ENCODE results near the gene TTLL13.

Gene TTLL13

GRCh38 chr15:90249203-90249863, at the start of gene TTLL13:
Gene TTLL13, plus strand, starts transcription at chr15:90249556. Its CDS starts 1,075 bp downstream, at chr15:90250631.
- DNase-seq: peak; percentile 73 to 84

- DNase-seq: no peak
Observed at GRCh38 chr15:90200534-90201129, 48.7 kb upstream of the TTLL13 start.

GRCh38 chr15:90201130-90201943, 48.0 kb upstream of the TTLL13 start, which contains the start of gene SEMA4B:
Gene SEMA4B, plus strand, starts transcription at chr15:90201330. Its CDS starts 249 bp downstream, at chr15:90201579.
- DNase-seq: peak; percentile 55 to 74

GRCh38 chr15:90201944-90202375, 47.4 kb upstream of the TTLL13 start:
- DNase-seq: no peak

- no peak for DNase-seq
Observed at GRCh38 chr15:90202929-90203328, 46.4 kb upstream of the TTLL13 start.

GRCh38 chr15:90203473-90203872, 45.9 kb upstream of the TTLL13 start:
- DNase-seq: no peak

GRCh38 chr15:90203922-90204321, 45.4 kb upstream of the TTLL13 start:
- DNase-seq: no peak

GRCh38 chr15:90205050-90205848, 44.1 kb upstream of the TTLL13 start:
- no peak for DNase-seq

- DNase-seq: no peak
Observed at GRCh38 chr15:90205886-90206285, 43.5 kb upstream of the TTLL13 start.

- DNase-seq: no peak
Observed at GRCh38 chr15:90207252-90207651, 42.1 kb upstream of the TTLL13 start.

GRCh38 chr15:90208356-90208755, 41.0 kb upstream of the TTLL13 start:
- no peak for DNase-seq

GRCh38 chr15:90209591-90209990, 39.8 kb upstream of the TTLL13 start:
- no peak for DNase-seq

- no peak for DNase-seq
Observed at GRCh38 chr15:90210593-90210992, 38.8 kb upstream of the TTLL13 start.

GRCh38 chr15:90211009-90211408, 38.3 kb upstream of the TTLL13 start:
- DNase-seq: no peak

GRCh38 chr15:90211440-90212143, 37.8 kb upstream of the TTLL13 start:
- DNase-seq: no peak

GRCh38 chr15:90212221-90213098, 36.9 kb upstream of the TTLL13 start:
- no peak for DNase-seq

GRCh38 chr15:90213122-90213817, 36.1 kb upstream of the TTLL13 start:
- DNase-seq: no peak

GRCh38 chr15:90213818-90214204, 35.5 kb upstream of the TTLL13 start:
- no peak for DNase-seq

- DNase-seq: no peak
Observed at GRCh38 chr15:90214553-90215196, 34.7 kb upstream of the TTLL13 start.
